Astrocyte (in vitro differentiated cells and primary cell): ENCODE results near the gene CEP41. TPM values are rescaled to one million over a fixed set of nuclear protein-coding genes. Genes with fewer than 3 reads are reported as not detected.

ENCODE experiments used
- DNase-seq: peaks from one replicate; pipeline ENCODE4 v3.0.0-alpha.2; 2010; ENCODE audit warnings: low read depth
- FAIRE-seq: peaks from 2 replicates; lab custom pipeline; 2011; peaks lifted over from hg19 to GRCh38; lab: Jason Lieb, UNC
- H2AFZ ChIP-seq: 2 replicates; pipeline ENCODE4 v1.6.0; 2012; ENCODE audit warnings: low read depth, low read length, inconsistent platforms
- H3K27ac ChIP-seq: 2 replicates; pipeline ENCODE4 v1.5.1; 2011; ENCODE audit warnings: low read depth, low read length, inconsistent platforms
- H3K27me3 ChIP-seq: 2 replicates; pipeline ENCODE4 v1.6.0; 2011; ENCODE audit warnings: low read length, inconsistent platforms; ENCODE audit not compliant: insufficient read depth
- H3K36me3 ChIP-seq: 2 replicates; pipeline ENCODE4 v1.5.1; 2011; ENCODE audit warnings: low read length, inconsistent platforms; ENCODE audit not compliant: insufficient read depth
- H3K4me1 ChIP-seq: 2 replicates; pipeline ENCODE4 v1.5.1; 2011; ENCODE audit warnings: low read length, inconsistent platforms; ENCODE audit not compliant: insufficient read depth
- H3K4me2 ChIP-seq: 2 replicates; pipeline ENCODE4 v1.6.0; 2012; ENCODE audit warnings: low read length, inconsistent platforms
- H3K4me3 ChIP-seq: 2 replicates; pipeline ENCODE4 v1.5.1; 2011; ENCODE audit warnings: low read depth, mild to moderate bottlenecking, low read length, inconsistent platforms; ENCODE audit not compliant: insufficient read depth
- H3K79me2 ChIP-seq: 2 replicates; pipeline ENCODE4 v1.6.0; 2012; ENCODE audit warnings: mild to moderate bottlenecking, low read length, inconsistent platforms; ENCODE audit not compliant: insufficient read depth
- H3K9ac ChIP-seq: 2 replicates; pipeline ENCODE4 v1.6.0; 2012; ENCODE audit warnings: mild to moderate bottlenecking, low read length, inconsistent platforms
- H3K9me3 ChIP-seq: 2 replicates; pipeline ENCODE4 v1.5.1; 2012; ENCODE audit warnings: low read depth, mild to moderate bottlenecking, low read length, inconsistent platforms; ENCODE audit not compliant: insufficient read depth
- H4K20me1 ChIP-seq: 2 replicates; pipeline ENCODE4 v1.6.0; 2012; ENCODE audit warnings: low read length, inconsistent platforms; ENCODE audit not compliant: insufficient read depth
- H3K27ac Mint-ChIP-seq: one replicate; pipeline ENCODE4 v1.8.0; 2021; ENCODE audit warnings: mild to moderate bottlenecking, mixed read lengths; ENCODE audit not compliant: unreplicated experiment
- H3K27me3 Mint-ChIP-seq: one replicate; pipeline ENCODE4 v1.8.0; 2021; ENCODE audit warnings: low read depth, mixed read lengths; ENCODE audit not compliant: unreplicated experiment
- H3K36me3 Mint-ChIP-seq: one replicate; pipeline ENCODE4 v1.8.0; 2021; ENCODE audit warnings: low read depth, mixed read lengths; ENCODE audit not compliant: unreplicated experiment
- H3K4me1 Mint-ChIP-seq: one replicate; pipeline ENCODE4 v1.8.0; 2021; ENCODE audit warnings: low read depth, mixed read lengths; ENCODE audit not compliant: unreplicated experiment
- H3K4me3 Mint-ChIP-seq: one replicate; pipeline ENCODE4 v1.8.0; 2021; ENCODE audit warnings: mild to moderate bottlenecking, moderate library complexity, mixed read lengths; ENCODE audit not compliant: unreplicated experiment
- H3K9me3 Mint-ChIP-seq: one replicate; pipeline ENCODE4 v1.8.0; 2021; ENCODE audit warnings: mild to moderate bottlenecking, mixed read lengths; ENCODE audit not compliant: unreplicated experiment
- CTCF ChIP-seq: IDR thresholded peaks from 2 replicates; pipeline ENCODE4 v1.5.1; 2011; ENCODE audit warnings: low read depth, mild to moderate bottlenecking, inconsistent platforms, low read length, moderate library complexity; ENCODE audit not compliant: insufficient read depth
- EZH2 ChIP-seq: IDR thresholded peaks from 2 replicates; pipeline ENCODE4 v1.6.1; 2012; ENCODE audit warnings: mild to moderate bottlenecking, low read length, inconsistent platforms; ENCODE audit not compliant: insufficient read depth
- total RNA-seq: library from RNA; stranded (reverse); gene quantifications from 2 replicates; pipeline ENCODE4 v1.2.1, GENCODE V29; 2021

CEP41 gene
- total RNA-seq, 1 donor from 2014 or later, result 16.4 TPM

DNA sequence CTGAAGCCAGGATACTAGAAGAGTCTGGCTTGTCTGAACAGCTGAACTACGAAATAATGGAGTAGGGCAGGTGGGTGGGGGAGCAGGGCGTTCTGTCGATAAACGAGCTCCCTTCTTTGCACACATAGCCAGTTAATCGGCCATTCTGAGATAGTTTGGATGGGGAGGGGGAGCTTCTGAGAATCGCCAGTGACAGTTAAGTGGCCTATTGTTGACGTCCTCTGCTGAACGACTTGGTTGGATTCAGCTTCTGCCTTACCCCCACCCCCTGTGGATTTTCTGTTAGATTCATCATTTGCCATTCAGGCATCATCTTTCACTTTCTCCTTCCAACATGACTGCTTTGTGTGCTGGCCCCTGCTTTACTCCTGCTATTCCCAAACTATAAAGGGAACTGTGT lies 95.7 kb downstream of the CEP41 start:
- Histone ChIP-seq H3K4me1 (no peaks in the 10 kb centered on the region), H3K27me3 (no peaks in the 10 kb centered on the region), H3K36me3 (no peaks in the 10 kb centered on the region), H4K20me1 (no peaks in the 10 kb centered on the region), H3K27ac (no peak overlapping the region), H3K79me2 (no peaks in the 10 kb centered on the region), H3K9ac (peak overlapping the region; percentile 7), H3K4me2 (peak overlapping the region; percentile 73), H2AFZ (peak overlapping the region; percentile 58), H3K9me3 (no peaks in the 10 kb centered on the region), H3K4me3 (peak overlapping the region; percentile 30)
- Mint-ChIP-seq H3K27ac (no peak overlapping the region), H3K4me3 (no peak overlapping the region), H3K27me3 (peaks cover 8% of the 10 kb centered on the region), H3K36me3 (no peaks in the 10 kb centered on the region), H3K4me1 (peaks cover 8% of the 10 kb centered on the region), H3K9me3 (no peaks in the 10 kb centered on the region)
- no peak for DNase-seq
- FAIRE-seq, result no peak
- no peak for TF ChIP-seq CTCF

DNA sequence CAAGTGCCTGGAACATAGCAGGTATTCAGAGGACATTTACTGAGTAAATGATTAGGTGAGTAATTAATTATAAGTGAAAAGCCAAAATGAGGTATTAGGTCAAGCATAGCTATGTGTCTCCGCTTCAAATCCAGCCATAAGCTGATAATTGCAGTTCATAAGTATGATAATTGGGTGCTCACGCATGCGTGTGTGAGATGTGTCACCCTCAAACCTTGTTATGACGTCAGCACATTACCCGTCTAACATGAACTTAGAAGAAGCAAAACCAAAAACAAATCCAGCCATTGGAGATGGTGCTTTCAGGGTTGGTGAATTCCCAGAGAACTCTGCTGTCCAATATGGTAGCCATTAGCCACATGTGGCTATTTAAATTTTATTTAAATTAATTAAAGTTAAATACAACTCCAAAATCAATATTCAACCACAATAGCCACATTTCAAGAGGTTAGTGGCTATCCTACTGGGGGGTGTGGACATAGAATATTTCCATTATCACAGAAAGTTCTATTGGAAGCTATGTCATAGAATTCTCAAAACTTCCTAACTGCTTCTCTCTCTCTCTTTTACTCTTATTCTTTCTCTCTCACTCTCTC lies 96.4 kb downstream of the CEP41 start, which contains the start of gene CPA5:
Gene CPA5, plus strand, starts transcription at position 546 of the 596 bp plus-strand sequence. CDS start 1,670 bp downstream, outside the sequence.
- no peaks in the 10 kb centered on the region for H3K36me3 ChIP-seq
- no peaks in the 10 kb centered on the region for H3K79me2 ChIP-seq
- peaks cover 8% of the 10 kb centered on the region for H3K4me1 Mint-ChIP-seq
- DNase-seq, result no peak
- no peak for FAIRE-seq
- peaks cover 8% of the 10 kb centered on the region for H3K27me3 Mint-ChIP-seq
- H3K4me2 ChIP-seq, result peak within 1 kb of the TSS; percentile 73
- H3K36me3 Mint-ChIP-seq, result no peaks in the 10 kb centered on the region
- no peaks in the 10 kb centered on the region for H3K27me3 ChIP-seq
- H3K9me3 Mint-ChIP-seq, result no peaks in the 10 kb centered on the region
- H3K27ac Mint-ChIP-seq, result no peak within 1 kb of the TSS
- no peak for TF ChIP-seq EZH2
- TF ChIP-seq CTCF, result no peak
- no peaks in the 10 kb centered on the region for H3K4me1 ChIP-seq
- peak within 1 kb of the TSS; percentile 30 for H3K4me3 ChIP-seq
- H3K27ac ChIP-seq, result no peak within 1 kb of the TSS
- H3K9ac ChIP-seq, result peak within 1 kb of the TSS; percentile 7
- H4K20me1 ChIP-seq, result no peaks in the 10 kb centered on the region
- H3K9me3 ChIP-seq, result no peaks in the 10 kb centered on the region
- peak within 1 kb of the TSS; percentile 58 for H2AFZ ChIP-seq
- H3K4me3 Mint-ChIP-seq, result no peak within 1 kb of the TSS

Other genes starting within 250 kb of the CEP41 start
- 14.6 and 15.1 TPM in 2 replicates for gene TMEM209, start 235.6 kb downstream of the CEP41 start, total RNA-seq
- not detected in 2 replicates for gene SSMEM1, start 233.2 kb downstream of the CEP41 start, total RNA-seq
- not detected in 2 replicates for gene CPA2, start 174.2 kb downstream of the CEP41 start, total RNA-seq
- 98.6 and 111 TPM in 2 replicates for gene CPA4, start 147.9 kb downstream of the CEP41 start, total RNA-seq
- not detected in 2 replicates for gene CPA5, start 96.2 kb downstream of the CEP41 start, total RNA-seq
- not detected in 2 replicates for gene CPA1, start 60.5 kb downstream of the CEP41 start, total RNA-seq
- 170 and 214 TPM in 2 replicates for gene MEST, start 51.1 kb upstream of the CEP41 start, total RNA-seq
- 20.6 and 22.6 TPM in 2 replicates for gene COPG2, start 227.7 kb upstream of the CEP41 start, total RNA-seq
- not detected in 2 replicates for gene TSGA13, start 245.5 kb upstream of the CEP41 start, total RNA-seq